Measurements from ENCODE around the gene EIF3M.

DNA sequence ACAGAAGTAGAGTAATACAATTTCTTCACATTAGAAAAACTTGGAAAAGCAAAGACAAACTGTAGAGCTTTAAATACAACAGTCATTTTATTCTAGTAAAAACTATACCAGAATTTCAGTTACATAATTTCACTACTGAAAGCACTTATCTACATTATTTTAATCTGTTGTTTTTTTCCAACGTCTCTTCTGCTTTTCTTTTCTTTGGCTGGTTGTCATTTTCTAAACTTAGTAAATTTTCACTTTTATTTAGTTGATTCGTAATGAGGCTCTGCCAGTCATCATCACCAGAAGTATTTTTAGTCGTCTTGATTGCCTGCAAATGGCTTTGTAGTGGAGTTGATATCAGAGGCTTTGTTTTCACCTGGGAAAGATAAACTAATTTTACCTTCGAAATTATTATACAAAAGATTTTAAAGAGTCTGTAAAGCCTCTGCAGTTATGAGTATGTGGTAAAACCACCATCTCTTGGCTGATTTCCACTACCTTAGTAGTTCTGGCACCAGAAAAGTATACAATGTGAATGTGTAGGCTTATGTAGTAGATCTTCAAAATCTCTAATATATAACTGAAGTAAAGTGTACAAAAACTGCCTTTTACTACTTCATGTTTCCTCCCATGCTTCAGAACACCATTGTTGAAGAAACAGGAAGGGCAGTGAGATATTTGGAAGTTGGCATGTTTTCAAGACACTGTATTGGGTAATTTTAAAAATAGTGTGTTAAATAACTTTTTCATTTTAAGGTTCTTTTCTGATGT, 19.2 kb downstream of the EIF3M start:
- no peak for TF ChIP-seq CTCF (conservative IDR thresholded peaks at IDR 0.05)
- no peak for TF ChIP-seq EZH2 (IDR thresholded peaks at IDR 0.05; ENCODE audit: low read depth)

All from PC-9 (cell line).